WI38 (cell line): Measurements from ENCODE around the gene ATG4D.

Source experiments
- H3K4me3 ChIP-seq: 2 replicates; pipeline ENCODE4 v1.5.1; 2011; ENCODE audit warnings: low read depth, mild to moderate bottlenecking, control low read depth, low read length
- TF ChIP-seq, protein P1 (sequence below): IDR thresholded peaks from 2 replicates; pipeline ENCODE4 v1.5.1; 2012; ENCODE audit warnings: low read depth, mild to moderate bottlenecking, control low read depth, low read length

ATG4D gene

DNA sequence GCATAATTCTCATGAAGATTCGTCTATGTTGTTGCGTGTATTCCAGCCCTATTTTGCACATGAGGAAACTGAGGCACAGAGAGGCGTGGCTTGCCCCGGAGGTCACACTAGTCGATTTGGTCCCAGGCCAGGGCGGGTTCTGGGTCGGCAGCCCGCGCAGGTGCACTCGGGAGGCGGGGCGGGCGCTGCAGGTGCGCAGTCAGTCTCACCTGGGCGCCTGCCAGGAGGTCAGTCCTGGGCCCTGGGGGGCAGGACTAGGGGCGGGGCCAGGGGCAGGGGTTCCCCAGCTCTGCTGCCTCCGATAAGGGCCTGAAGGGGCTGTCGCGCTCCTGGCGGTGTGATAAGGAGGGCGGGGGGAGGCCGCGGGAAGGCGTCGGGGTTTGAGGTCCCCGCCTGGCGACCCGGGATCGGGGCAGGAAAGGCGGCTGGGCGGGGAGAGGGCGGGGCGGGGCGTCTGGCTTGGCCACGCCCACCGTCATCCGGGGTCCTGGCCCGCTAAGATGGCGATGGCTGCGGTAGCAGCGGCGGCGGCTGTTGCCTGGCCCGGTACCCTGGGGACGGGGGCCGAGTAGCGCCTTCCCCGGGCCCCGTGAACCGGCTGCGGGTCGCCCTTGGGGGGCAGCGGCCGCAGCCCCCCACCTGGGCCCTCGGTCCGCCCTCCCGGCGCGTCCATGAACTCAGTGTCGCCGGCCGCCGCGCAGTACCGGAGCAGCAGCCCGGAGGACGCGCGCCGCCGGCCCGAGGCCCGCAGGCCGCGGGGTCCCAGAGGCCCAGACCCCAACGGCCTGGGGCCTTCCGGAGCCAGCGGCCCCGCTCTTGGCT is at the start of gene ATG4D:
Gene ATG4D (plus strand): TSS at position 485 of the 822 bp plus-strand sequence. CDS start 187 bp downstream, at position 672.
- H3K4me3 ChIP-seq = peak within 1 kb of the TSS; percentile 91

DNA sequence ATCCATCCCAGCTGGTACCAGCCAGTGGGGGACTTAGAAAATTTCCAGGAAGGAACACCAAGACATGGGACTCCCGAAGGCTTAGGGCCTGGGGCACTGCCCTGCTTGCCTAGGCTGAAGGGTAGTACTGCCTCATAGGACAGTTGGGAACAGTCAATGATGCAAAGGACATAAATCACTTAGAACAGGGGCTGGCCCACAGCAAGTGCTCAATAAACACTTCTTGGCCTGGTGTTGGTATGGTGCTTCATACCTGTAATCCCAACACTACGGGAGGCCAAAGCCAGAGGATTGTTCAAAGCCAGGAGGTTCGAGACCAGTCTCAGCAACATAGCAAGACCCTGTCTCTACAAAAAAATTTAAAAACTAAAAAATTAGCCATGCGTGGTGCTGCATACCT is 46.3 kb upstream of the ATG4D start:
- TF ChIP-seq, protein P1, sequence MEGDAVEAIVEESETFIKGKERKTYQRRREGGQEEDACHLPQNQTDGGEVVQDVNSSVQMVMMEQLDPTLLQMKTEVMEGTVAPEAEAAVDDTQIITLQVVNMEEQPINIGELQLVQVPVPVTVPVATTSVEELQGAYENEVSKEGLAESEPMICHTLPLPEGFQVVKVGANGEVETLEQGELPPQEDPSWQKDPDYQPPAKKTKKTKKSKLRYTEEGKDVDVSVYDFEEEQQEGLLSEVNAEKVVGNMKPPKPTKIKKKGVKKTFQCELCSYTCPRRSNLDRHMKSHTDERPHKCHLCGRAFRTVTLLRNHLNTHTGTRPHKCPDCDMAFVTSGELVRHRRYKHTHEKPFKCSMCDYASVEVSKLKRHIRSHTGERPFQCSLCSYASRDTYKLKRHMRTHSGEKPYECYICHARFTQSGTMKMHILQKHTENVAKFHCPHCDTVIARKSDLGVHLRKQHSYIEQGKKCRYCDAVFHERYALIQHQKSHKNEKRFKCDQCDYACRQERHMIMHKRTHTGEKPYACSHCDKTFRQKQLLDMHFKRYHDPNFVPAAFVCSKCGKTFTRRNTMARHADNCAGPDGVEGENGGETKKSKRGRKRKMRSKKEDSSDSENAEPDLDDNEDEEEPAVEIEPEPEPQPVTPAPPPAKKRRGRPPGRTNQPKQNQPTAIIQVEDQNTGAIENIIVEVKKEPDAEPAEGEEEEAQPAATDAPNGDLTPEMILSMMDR = no peak
- H3K4me3 ChIP-seq = no peak overlapping the region

More for the DNA sequence above, at the start of gene ATG4D:
- TF ChIP-seq, protein P1 = no peak

DNA sequence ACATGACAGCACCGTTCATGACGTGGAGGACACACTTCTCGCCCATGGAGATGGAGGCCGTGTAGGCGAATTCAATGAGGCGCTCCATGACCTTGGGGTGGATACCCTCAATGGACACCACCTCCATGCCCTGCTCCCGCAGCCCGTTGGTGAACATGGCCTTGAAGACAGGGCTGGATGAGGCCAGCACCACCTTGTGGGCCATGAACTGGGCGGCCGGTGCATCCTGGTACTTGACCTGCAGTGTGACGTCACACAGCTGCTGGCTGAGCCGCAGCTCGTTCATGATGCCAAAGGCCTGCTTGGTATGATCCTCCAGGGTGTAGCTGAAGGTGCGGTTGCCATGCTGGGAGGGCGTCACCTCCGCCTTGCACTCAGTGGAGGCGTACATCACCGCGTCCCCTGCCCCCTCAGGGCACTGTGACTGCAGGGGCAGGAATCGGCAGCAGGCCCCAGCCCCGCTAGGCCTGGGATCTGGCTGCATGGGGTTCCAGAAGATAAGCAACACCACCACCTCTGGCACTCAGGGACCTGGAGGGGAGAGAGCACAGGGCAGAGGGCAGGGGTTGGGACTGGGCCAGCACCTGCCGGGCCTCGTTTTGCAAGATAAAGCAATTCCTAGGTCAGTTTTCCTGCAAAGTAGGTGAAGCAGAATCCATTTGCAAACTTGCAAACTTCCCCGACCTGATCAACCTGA is 44.0 kb upstream of the ATG4D start:
- TF ChIP-seq, protein P1 = no peak
- no peak overlapping the region for H3K4me3 ChIP-seq

DNA sequence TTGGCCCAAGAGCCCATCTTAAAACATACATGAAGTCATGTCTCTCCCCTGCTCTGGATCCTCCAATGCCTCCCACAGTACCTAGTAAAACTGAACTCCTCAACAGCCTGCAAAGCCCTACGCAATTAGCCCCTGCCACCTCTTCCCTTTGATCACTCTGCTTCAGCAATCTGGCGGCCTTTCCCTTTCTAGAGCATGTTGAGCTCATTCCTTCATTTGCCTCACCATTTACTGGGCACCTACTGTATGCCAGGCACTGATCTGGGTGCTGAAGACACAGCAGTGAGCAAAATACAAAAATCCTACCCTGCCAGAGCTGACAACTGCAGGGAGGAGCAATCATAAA is 43.5 kb upstream of the ATG4D start:
- TF ChIP-seq, protein P1 = no peak
- no peak overlapping the region for H3K4me3 ChIP-seq

DNA sequence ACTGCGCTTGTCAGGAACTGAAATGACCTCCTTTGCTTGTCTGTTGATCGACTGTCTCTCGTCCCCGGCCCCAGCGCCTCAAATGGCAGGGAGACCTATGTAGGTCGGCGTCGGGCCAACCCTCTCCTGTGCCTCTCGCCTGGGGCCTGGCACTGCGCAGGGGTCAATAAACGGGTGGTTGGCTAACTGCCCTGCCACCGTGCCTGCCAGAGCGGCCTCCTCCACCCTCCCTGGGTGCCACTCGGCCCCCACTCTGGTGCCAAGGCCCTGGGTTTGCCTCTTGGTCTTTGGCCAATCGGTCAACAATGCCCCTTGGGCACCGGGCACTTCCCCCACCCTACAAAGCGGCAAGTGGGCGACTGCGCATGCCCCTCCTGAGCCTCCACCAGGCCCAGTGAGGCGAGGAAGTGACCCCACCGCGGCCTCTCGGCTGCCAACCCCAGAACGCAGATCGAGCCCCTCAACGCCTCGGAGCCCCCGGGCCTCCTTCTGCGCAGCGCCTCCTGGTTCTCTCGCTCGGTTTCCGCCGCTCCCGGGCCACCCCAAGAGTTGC is 41.7 kb upstream of the ATG4D start:
- TF ChIP-seq, protein P1 = no peak
- peak overlapping the region; percentile 88 for H3K4me3 ChIP-seq

DNA sequence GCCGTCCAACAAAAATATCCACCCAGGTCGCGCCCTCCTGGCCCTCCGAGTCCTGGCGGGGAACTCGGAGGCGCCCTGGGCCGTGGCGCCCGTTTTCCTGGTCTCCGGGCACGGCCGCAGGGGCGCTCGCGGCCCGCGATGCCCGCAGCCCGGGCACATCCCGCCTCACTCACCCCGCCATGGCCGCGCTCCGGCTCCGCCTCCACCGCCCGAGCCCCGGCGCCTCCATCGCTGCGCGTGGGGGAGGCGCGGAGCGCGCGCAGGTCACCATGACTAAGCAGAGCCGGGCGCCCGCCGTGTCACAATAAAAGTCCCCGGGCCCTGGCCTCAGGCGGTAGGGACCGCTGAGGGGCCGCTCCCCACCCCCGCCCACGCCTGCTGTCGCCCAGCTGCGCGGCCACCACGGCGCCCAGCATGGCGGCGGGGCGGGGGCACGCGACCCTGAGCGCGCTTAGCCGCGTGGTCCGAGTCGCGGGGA is 41.1 kb upstream of the ATG4D start:
- peak overlapping the region; percentile 88 for H3K4me3 ChIP-seq
- TF ChIP-seq, protein P1 = no peak
